HTR-8/SVneo (cell line): ENCODE results near the gene GVQW3.

Experiments
- DNase-seq: peaks from one replicate; pipeline ENCODE4 v3.0.0; 2011; ENCODE audit warnings: low spot score, mixed read lengths; ENCODE audit not compliant: insufficient read length
- FAIRE-seq: peaks from 2 replicates; lab custom pipeline; 2011; peaks lifted over from hg19 to GRCh38; lab: Jason Lieb, UNC

GVQW3 gene

DNA sequence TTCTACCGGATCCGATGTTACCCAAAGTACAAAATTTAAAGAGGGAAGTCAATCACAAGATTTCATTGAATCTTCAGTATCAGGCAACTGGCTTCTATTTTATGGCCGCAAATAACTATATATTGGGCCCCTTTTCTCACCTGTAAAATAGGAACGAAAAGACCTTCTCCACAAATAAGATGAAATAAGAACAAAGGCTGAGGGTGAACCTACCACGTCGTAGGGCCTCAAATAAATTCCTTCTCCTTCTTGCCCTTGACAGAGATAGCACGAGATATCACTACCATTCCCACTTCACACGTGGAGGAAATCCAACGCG is 62.9 kb downstream of the GVQW3 start:
- FAIRE-seq, result peak; percentile 33
- no peak for DNase-seq

- FAIRE-seq (peak; percentile 99), DNase-seq (peak; percentile 98)
Observed at GRCh38 chr11:76444384-76445120, 63.4 kb downstream of the GVQW3 start, which contains the start of gene EMSY. Gene EMSY, plus strand, starts transcription at chr11:76445018. Its CDS starts 1,921 bp downstream, at chr11:76446939.

- FAIRE-seq (peak; percentile 80), DNase-seq (peak; percentile 81)
Observed at GRCh38 chr11:76445121-76446084, 64.3 kb downstream of the GVQW3 start.

DNA sequence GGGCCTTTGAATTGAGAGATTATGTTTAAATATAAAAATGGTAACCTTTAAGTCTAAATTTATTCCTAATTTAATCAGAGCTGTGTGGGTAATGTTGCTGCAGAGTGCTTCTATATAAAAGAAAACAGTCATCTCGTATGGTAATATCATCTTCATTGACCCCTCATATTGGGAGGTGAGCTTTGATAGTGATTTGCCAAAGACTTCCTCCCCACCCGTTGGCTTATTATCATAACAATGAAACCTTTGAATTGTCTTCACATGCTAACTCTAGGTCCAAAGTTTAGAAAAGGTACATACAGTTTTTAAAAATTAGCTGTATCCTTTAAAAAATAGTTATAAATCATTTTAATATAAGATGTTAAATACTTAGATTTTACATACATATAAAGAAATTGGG is 67.4 kb downstream of the GVQW3 start:
- DNase-seq (no peak), FAIRE-seq (no peak)

DNA sequence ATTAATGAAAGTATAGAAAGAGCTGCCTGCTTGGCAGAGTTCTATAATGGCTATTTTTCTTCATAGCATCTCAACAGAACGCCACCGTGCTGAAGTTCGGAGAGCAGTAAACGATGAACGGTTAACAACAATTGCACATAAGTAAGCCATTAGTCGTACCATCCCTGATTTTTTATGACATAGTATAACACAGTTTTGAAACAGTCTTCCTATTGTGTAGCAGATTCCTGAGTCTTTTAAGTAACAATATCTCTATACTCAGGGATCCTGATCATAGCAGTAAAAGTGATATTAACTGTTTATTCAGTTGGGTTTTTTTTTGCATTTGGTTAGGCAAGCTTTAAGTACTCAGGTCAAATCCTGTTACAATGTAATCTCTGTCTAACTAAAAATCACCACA is 72.1 kb downstream of the GVQW3 start:
- DNase-seq (no peak), FAIRE-seq (peak; percentile 16)

DNA sequence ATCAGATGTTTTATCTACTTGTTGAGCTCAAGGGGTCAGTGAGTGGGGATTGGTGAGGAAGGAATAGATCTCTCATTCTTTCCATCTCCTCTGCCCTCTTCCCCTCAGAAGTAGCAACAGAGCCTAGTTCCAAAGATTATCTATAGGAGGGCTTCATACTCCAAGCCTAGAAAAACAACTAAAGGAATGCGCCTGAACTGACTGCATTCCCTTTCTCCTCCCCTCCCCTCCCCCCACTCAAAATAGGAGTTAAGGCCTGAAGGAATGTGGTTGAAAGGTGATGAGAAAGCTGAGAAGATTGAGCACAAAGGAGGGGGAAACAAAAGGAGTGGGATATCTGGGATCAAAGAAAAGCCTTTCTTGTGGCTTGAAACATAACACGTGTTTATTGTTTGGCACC is 74.2 kb downstream of the GVQW3 start:
- no peak for DNase-seq
- peak; percentile 65 for FAIRE-seq

DNA sequence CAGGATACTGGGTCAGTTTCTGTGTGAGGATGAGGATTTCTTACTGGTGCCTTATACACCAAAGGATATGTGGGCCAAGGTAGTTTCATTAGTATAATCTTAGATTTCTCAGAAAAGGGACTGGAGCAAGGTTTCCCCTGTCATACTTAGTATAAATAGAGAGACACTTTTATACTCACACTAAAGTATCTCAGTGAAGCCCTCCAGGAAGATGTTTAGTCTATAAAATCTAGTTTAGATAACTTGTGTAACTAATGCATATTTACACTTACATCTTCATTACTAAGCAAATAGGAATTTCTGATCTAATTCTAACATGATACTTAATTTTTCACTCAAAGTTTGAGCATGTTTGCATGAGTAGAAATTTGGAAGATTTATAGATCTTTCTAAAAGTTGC is 74.8 kb downstream of the GVQW3 start:
- no peak for FAIRE-seq

DNA sequence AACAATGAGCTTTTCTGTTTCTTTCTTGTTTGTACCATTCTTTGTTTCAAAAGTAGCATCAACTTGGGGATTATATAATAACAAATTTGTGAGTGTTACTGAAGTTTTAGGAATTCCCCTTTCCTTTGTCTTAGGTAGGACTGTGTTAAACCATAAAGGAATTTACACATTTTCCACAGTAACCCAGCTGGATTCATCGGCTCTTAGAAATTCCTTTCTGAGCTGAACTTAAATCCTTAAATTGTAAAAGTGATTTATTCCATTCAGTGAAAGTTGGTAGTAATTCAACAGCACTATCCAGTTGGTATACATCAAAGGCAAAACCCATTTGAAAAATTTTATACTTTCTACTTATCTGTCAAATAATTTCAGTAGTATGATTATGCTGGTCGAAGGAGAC is 75.4 kb downstream of the GVQW3 start:
- FAIRE-seq (no peak), DNase-seq (no peak)

More for the DNA sequence above, 74.8 kb downstream of the GVQW3 start:
- no peak for DNase-seq
